GM21528 (cell line): Measurements from ENCODE around the gene USP47.
A peak's percentile ranks its signal among the peaks of the same experiment; 100 is the strongest.

Source experiments
- ATAC-seq: cut with Tn5 transposase; IDR thresholded peaks from one replicate; pipeline ENCODE4 v1.9.1; 2021; ENCODE audit warnings: mild to moderate bottlenecking, moderate library complexity; ENCODE audit not compliant: unreplicated experiment, low FRiP score

The USP47 gene

GRCh38 chr11:11841723-11842420 is at the start of gene USP47:
USP47 (plus strand) TSS chr11:11841972; CDS start chr11:11842186, 214 bp downstream.
- ATAC-seq = peak; percentile 71

GRCh38 chr11:11793073-11793472 is 48.7 kb upstream of the USP47 start:
- ATAC-seq = no peak

- no peak for ATAC-seq
Measured at GRCh38 chr11:11798586-11799438, 43.0 kb upstream of the USP47 start.

- no peak for ATAC-seq
Measured at GRCh38 chr11:11805228-11805627, 36.5 kb upstream of the USP47 start.

GRCh38 chr11:11806074-11806473 is 35.7 kb upstream of the USP47 start:
- no peak for ATAC-seq

GRCh38 chr11:11806586-11806985 is 35.2 kb upstream of the USP47 start:
- no peak for ATAC-seq

- no peak for ATAC-seq
Measured at GRCh38 chr11:11807811-11808782, 33.7 kb upstream of the USP47 start.

GRCh38 chr11:11808992-11809615 is 32.7 kb upstream of the USP47 start:
- ATAC-seq = no peak

GRCh38 chr11:11810764-11811726 is 30.7 kb upstream of the USP47 start:
- ATAC-seq = no peak

- ATAC-seq = no peak
Measured at GRCh38 chr11:11813288-11813962, 28.3 kb upstream of the USP47 start.

- ATAC-seq = no peak
Measured at GRCh38 chr11:11814614-11815452, 26.9 kb upstream of the USP47 start.

GRCh38 chr11:11816511-11817314 is 25.1 kb upstream of the USP47 start:
- ATAC-seq = no peak

- no peak for ATAC-seq
Measured at GRCh38 chr11:11817957-11818356, 23.8 kb upstream of the USP47 start.

- ATAC-seq = no peak
Measured at GRCh38 chr11:11818529-11819121, 23.1 kb upstream of the USP47 start.

- ATAC-seq = no peak
Measured at GRCh38 chr11:11821899-11822298, 19.9 kb upstream of the USP47 start.

GRCh38 chr11:11822946-11823345 is 18.8 kb upstream of the USP47 start:
- no peak for ATAC-seq
